HepG2 (cell line): ENCODE data around the gene HNRNPA1L2.

Experiments used
- CC2D1A ChIP-seq: sonication (generic); formaldehyde crosslinking; IDR thresholded peaks from 2 replicates; pipeline ENCODE4 v1.8.1; 2023; ENCODE audit warnings: mild to moderate bottlenecking, missing genetic modification reagents
- CTCF ChIP-seq: sonication (generic); formaldehyde crosslinking; IDR thresholded peaks from 2 replicates; pipeline ENCODE4 v1.5.0; 2020; ENCODE audit warnings: mild to moderate bottlenecking, missing genetic modification reagents, moderate library complexity
- GPBP1L1 ChIP-seq: sonication (generic); formaldehyde crosslinking; IDR thresholded peaks from 2 replicates; pipeline ENCODE4 v1.5.0; 2020; ENCODE audit warnings: mild to moderate bottlenecking, missing genetic modification reagents
- REPIN1 ChIP-seq: sonication (generic); formaldehyde crosslinking; IDR thresholded peaks from 2 replicates; pipeline ENCODE4 v1.8.0; 2022; ENCODE audit warnings: missing genetic modification reagents, low read depth, mild to moderate bottlenecking, borderline replicate concordance
- SMC3 ChIP-seq: IDR thresholded peaks from 2 replicates; pipeline ENCODE4 v1.6.1; 2011; ENCODE audit warnings: low read length, improper control_type of control experiment

GRCh38 chr13:52600666-52601065, 41.6 kb upstream of the HNRNPA1L2 start:
- no peak for TF ChIP-seq CC2D1A (CRISPR knock-in tag)
- no peak for TF ChIP-seq CTCF (CRISPR knock-in tag)
- TF ChIP-seq SMC3, result no peak
- TF ChIP-seq GPBP1L1, result no peak
- TF ChIP-seq REPIN1 (CRISPR knock-in tag), result no peak
